Testis (tissue), 5 donors: ENCODE measurements around the gene SLC24A1. TPM values are rescaled to one million over a fixed set of nuclear protein-coding genes. Genes with fewer than 3 reads are reported as not detected.

Experiments used
- DNase-seq: peaks from one replicate; pipeline ENCODE4 v3.0.0-alpha.2; 2019
- H3K27ac ChIP-seq, 2 donors: fragments of 200-600 bp; sonication (generic); one replicate each; pipeline ENCODE4 v1.5.1; 2019
- H3K27me3 ChIP-seq: fragments of 200-600 bp; sonication (generic); one replicate; pipeline ENCODE4 v1.5.1; 2019
- H3K36me3 ChIP-seq: fragments of 200-600 bp; sonication (generic); one replicate; pipeline ENCODE4 v1.5.1; 2017; ENCODE audit warnings: low read depth; ENCODE audit errors: missing control alignments
- H3K4me1 ChIP-seq: fragments of 200-600 bp; sonication (generic); one replicate; pipeline ENCODE4 v1.5.1; 2019
- H3K4me3 ChIP-seq, 2 donors: fragments of 200-600 bp; sonication (generic); one replicate each; pipeline ENCODE4 v1.5.1; 2017 to 2019
- H3K9me3 ChIP-seq: fragments of 200-600 bp; sonication (generic); one replicate; pipeline ENCODE4 v1.5.1; 2017
- POLR2A ChIP-seq: fragments of 450-650 bp; IDR thresholded peaks from one replicate; pipeline ENCODE4 v1.6.1; 2017; ENCODE audit warnings: antibody characterized with exemption, mild to moderate bottlenecking, moderate library complexity
- WGBS, 2 donors: methylation state at CpG; one replicate each; pipeline ENCODE4 v1.1.5; 2018; 5-methylcytosine and 5-hydroxymethylcytosine counted together
- intact Hi-C: fragments of 100-400 bp; cut with DNase I; formaldehyde crosslinking; loops from one replicate; pipeline ENCODE4 v1.15.1; 2023; ENCODE audit warnings: low total_unique reads
- long read RNA-seq, 2 donors: transcript quantifications; one replicate each; lab custom pipeline, GENCODE V29; 2026
- polyA plus RNA-seq: library from polyadenylated mRNA; stranded (reverse); fragments of 350-450 nt; fragmentation: Illumina TruSeq; extraction: RNeasy Lipid Tissue Mini Kit (QIAGEN cat#74804); gene quantifications from one replicate; pipeline ENCODE4 v1.2.3, GENCODE V29; 2014; ENCODE audit warnings: low read depth, low replicate concordance; ENCODE audit not compliant: insufficient read depth
- total RNA-seq, 2 donors: library from RNA; depleted of rRNA; stranded (reverse); fragments of >200 nt; gene quantifications; one replicate each; pipeline ENCODE4 v1.2.3, GENCODE V29; 2016
- TF ChIP-seq, protein P1 (sequence below), 3 experiments: fragments of 450-650 bp in 2 of 3; fragments of 200-600 bp in 1 of 3; sonication (generic) in 1 of 3; IDR thresholded peaks; one replicate each; pipeline ENCODE4 v1.5.1; 2016 to 2019; ENCODE audit warnings: antibody characterized with exemption in 3 of 3, mild to moderate bottlenecking in 2 of 3, moderate library complexity in 1 of 3

Gene SLC24A1
- total RNA-seq (10 to 100 TPM; 16.9 to 24.3 TPM), polyA plus RNA-seq (13.4 TPM)
- long read RNA-seq, donor 1, partial matches to known transcripts = 5 of 5 reads
- long read RNA-seq, donor 1, other reads (novel, unspliced or antisense) = 0 of 5 reads
- long read RNA-seq, donor 2 = 0 reads

DNA sequence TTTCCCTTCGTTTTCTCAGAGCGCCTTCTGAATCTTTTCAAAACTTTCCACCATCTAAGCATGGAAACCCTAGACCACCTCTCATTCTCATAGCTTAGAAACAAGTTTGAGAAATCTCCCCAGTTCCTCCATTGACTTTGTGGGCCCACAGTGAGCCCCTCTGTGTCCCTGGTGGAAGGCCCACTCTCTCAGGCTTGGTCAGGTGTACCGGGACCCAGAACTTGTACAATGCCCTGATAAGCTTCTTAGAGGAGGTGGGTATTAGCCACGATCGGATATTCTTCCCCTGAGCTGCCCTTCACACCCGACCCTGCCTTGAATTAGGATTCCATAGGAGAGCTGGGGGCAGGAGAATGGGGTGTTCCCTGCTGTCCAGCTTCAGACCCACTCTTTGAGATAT lies at the start of gene SLC24A1:
Gene SLC24A1, plus strand, starts transcription at position 301 of the 400 bp plus-strand sequence. CDS start 2,143 bp downstream, outside the sequence.
- H3K9me3 ChIP-seq = no peaks in the 10 kb centered on the region
- H3K4me1 ChIP-seq = no peaks in the 10 kb centered on the region
- DNase-seq = no peak
- intact Hi-C loops = no loop called here
- H3K36me3 ChIP-seq = no peaks in the 10 kb centered on the region
- TF ChIP-seq, protein P1, sequence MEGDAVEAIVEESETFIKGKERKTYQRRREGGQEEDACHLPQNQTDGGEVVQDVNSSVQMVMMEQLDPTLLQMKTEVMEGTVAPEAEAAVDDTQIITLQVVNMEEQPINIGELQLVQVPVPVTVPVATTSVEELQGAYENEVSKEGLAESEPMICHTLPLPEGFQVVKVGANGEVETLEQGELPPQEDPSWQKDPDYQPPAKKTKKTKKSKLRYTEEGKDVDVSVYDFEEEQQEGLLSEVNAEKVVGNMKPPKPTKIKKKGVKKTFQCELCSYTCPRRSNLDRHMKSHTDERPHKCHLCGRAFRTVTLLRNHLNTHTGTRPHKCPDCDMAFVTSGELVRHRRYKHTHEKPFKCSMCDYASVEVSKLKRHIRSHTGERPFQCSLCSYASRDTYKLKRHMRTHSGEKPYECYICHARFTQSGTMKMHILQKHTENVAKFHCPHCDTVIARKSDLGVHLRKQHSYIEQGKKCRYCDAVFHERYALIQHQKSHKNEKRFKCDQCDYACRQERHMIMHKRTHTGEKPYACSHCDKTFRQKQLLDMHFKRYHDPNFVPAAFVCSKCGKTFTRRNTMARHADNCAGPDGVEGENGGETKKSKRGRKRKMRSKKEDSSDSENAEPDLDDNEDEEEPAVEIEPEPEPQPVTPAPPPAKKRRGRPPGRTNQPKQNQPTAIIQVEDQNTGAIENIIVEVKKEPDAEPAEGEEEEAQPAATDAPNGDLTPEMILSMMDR (IDR thresholded peaks at IDR 0.05) = no peak
- TF ChIP-seq POLR2A = no peak
- no peak within 1 kb of the TSS for H3K27ac ChIP-seq
- no peak within 1 kb of the TSS for H3K4me3 ChIP-seq
- 86 to 89% methylated on average over 6 of the region's 6 CpGs for WGBS, 2 donors
- no peaks in the 10 kb centered on the region for H3K27me3 ChIP-seq

DNA sequence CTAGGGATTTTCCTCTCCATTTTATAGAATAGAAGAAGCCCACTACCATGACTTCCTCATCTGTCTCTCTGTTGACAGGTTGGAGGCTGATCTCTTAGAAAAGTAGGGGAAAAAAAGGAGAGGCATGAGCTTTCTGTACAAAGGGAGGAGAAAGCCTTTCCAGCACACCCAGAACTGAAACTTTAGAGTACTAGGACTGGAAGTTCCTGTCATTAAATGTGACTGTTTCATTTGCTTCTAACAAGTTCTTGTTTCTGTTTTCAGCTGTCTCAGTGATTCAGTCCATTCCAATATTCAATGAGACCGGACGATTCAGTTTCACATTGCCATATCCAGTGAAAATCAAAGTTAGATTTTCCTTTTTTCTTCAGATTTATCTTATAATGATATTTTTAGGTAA lies 49.8 kb upstream of the SLC24A1 start:
- WGBS, 2 donors = 67 to 78% methylated on average over 2 of the region's 2 CpGs
- Histone ChIP-seq H3K27ac (no peak overlapping the region), H3K9me3 (no peaks in the 10 kb centered on the region), H3K36me3 (no peaks in the 10 kb centered on the region), H3K27me3 (no peaks in the 10 kb centered on the region), H3K4me1 (peaks cover 9% of the 10 kb centered on the region), H3K4me3 (no peak overlapping the region)
- intact Hi-C loops = no loop called here
- TF ChIP-seq, protein P1 (IDR thresholded peaks at IDR 0.05) = no peak
- TF ChIP-seq POLR2A = no peak
- no peak for DNase-seq

DNA sequence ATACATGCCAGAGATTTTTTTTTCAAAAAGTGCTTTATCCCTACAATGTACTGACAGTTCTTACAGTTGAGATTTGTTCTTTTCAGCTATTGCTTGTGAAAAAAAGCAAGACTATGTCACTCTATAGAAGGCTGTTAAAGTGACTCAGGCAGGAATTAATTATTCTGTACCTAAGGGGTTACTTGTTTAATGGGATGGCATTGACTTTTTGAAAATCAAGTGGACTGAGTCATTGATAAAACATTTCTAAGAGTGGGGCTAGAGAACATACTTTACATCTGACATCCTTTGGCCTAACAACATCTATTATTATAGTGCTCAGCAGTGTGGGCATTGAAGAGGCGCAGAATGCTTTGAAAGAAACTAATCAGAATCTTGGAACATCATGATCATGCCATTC lies 45.1 kb upstream of the SLC24A1 start:
- Histone ChIP-seq H3K4me1 (peaks cover 19% of the 10 kb centered on the region), H3K36me3 (no peaks in the 10 kb centered on the region), H3K27me3 (no peaks in the 10 kb centered on the region), H3K27ac (no peak overlapping the region), H3K4me3 (no peak overlapping the region), H3K9me3 (no peaks in the 10 kb centered on the region)
- WGBS, 2 donors = 70 to 82% methylated on average over 1 of the region's 1 CpG
- TF ChIP-seq POLR2A = no peak
- TF ChIP-seq, protein P1 (IDR thresholded peaks at IDR 0.05) = no peak
- DNase-seq = no peak
- intact Hi-C loops = no loop called here

DNA sequence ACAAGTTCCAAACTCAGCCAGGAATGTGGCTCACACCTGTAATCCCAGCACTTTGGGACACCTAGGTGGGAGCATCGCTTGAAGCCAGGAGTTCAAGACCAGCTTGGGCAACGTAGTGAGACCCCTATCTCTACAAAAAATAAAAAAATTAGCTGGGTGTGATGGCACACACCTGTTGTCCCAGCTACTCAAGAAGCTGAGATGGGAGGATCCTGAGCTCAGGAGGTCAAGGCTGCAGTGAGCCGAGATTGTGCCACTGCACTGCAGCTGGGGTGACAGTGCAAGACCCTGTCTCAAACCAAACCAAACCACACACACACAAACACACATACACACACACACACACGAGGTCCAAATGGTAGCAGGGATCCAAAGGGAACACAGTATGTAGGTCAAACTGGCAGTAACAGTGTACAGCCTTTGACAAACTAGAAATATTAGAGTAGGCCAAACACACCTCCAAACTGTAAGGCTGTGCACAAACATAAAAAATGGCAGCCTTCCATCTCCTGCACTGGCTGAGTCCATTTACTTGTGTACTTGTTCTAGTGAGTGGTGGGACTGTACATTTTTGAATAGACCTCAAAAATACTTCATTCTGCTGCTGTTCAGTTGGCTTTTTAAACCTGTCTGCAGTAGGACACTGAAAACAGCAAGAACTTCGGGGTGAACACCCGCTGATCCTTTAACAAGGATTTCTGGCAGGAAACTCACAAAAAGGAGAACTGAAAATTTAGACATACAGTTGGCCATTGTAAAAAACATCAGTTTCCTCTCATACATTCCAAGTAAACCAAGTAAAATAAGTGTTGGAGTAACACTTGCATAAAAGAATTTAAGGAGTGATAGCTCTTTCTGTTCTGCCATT lies 44.4 kb upstream of the SLC24A1 start:
- no peaks in the 10 kb centered on the region for H3K9me3 ChIP-seq
- intact Hi-C loops = no loop called here
- TF ChIP-seq POLR2A = no peak
- TF ChIP-seq, protein P1 (IDR thresholded peaks at IDR 0.05) = no peak
- no peaks in the 10 kb centered on the region for H3K36me3 ChIP-seq
- H3K27me3 ChIP-seq = no peaks in the 10 kb centered on the region
- H3K4me1 ChIP-seq = peaks cover 19% of the 10 kb centered on the region
- no peak overlapping the region for H3K27ac ChIP-seq
- 55 to 70% methylated on average over 6 of the region's 6 CpGs for WGBS, 2 donors
- no peak overlapping the region for H3K4me3 ChIP-seq
- no peak for DNase-seq
